Fibroblast of the aortic adventitia (primary cell): ENCODE results near the gene SAGE1. TPM values are rescaled to one million over a fixed set of nuclear protein-coding genes. Genes with fewer than 3 reads are reported as not detected.
"Not testable (repeated sequence)": the region's sequence is repeated elsewhere in the genome, so short reads cannot be mapped to it uniquely, and the experiment has no call there.

Source experiments
- DNase-seq: peaks from one replicate; pipeline ENCODE4 v3.0.0-alpha.2; 2010; ENCODE audit warnings: low read depth
- H3K4me3 ChIP-seq: 2 replicates; pipeline ENCODE4 v1.5.1; 2011; ENCODE audit warnings: low read depth, mild to moderate bottlenecking, control low read depth, low read length, moderate library complexity
- total RNA-seq: library from RNA; depleted of rRNA; stranded (reverse); fragments of >200 nt; gene quantifications from 2 replicates; pipeline ENCODE4 v1.2.3, GENCODE V29; 2012; ENCODE audit warnings: low replicate concordance
- TF ChIP-seq, protein P1 (sequence below): IDR thresholded peaks from 2 replicates; pipeline ENCODE4 v1.5.1; 2011; ENCODE audit warnings: mild to moderate bottlenecking, low read length, control low read depth, inconsistent platforms; ENCODE audit not compliant: insufficient read depth

The SAGE1 gene
- total RNA-seq, 1 donor = not detected

DNA sequence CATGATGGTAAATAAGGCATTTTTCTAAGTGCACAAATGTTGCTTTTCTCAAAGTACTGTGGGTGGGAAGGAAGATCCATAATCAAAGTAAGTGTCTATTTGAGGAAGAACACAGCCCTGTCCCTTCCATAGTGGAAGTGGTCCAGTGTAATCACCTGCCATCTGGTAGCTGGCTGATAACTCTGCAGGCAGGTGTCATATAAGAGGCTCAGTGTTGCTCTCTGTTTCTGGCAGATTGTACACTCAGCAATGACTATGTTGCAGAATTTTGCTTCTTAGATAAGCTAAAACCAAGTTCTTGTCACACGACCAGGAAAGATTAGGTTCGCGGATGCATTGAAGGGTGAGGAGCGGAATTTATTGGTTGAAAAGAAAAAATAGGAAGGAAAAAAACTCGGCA, 20.9 kb downstream of the SAGE1 start:
- no peak for DNase-seq
- TF ChIP-seq, protein P1, sequence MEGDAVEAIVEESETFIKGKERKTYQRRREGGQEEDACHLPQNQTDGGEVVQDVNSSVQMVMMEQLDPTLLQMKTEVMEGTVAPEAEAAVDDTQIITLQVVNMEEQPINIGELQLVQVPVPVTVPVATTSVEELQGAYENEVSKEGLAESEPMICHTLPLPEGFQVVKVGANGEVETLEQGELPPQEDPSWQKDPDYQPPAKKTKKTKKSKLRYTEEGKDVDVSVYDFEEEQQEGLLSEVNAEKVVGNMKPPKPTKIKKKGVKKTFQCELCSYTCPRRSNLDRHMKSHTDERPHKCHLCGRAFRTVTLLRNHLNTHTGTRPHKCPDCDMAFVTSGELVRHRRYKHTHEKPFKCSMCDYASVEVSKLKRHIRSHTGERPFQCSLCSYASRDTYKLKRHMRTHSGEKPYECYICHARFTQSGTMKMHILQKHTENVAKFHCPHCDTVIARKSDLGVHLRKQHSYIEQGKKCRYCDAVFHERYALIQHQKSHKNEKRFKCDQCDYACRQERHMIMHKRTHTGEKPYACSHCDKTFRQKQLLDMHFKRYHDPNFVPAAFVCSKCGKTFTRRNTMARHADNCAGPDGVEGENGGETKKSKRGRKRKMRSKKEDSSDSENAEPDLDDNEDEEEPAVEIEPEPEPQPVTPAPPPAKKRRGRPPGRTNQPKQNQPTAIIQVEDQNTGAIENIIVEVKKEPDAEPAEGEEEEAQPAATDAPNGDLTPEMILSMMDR = no peak
- H3K4me3 ChIP-seq = no peak overlapping the region

DNA sequence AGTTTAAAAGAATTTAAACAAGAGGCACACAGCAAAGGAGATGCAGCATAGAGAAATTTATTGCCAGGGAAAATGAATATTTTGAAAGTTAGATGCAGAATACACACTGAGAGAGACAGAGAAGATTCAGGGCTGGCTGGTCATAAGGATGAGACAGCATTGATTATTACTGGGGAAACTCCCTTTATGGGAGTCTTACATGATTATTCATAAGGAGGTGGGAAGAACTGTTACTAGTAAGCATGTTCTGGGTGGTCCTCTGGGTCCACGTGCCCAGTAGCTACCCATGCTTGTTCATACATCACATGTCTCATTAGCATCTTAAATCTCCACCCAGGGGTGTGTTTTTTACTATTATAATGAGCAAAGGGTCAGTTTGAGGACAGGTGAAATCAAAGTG, 27.0 kb downstream of the SAGE1 start:
- H3K4me3 ChIP-seq, DNase-seq: not testable (repeated sequence)

GRCh38 chrX:135923353-135923752, 29.8 kb downstream of the SAGE1 start:
- TF ChIP-seq, protein P1 = no peak
- H3K4me3 ChIP-seq = no peak overlapping the region
- DNase-seq = no peak

GRCh38 chrX:135927897-135928296, 34.4 kb downstream of the SAGE1 start:
- H3K4me3 ChIP-seq = no peak overlapping the region
- no peak for DNase-seq
- TF ChIP-seq, protein P1 = no peak

DNA sequence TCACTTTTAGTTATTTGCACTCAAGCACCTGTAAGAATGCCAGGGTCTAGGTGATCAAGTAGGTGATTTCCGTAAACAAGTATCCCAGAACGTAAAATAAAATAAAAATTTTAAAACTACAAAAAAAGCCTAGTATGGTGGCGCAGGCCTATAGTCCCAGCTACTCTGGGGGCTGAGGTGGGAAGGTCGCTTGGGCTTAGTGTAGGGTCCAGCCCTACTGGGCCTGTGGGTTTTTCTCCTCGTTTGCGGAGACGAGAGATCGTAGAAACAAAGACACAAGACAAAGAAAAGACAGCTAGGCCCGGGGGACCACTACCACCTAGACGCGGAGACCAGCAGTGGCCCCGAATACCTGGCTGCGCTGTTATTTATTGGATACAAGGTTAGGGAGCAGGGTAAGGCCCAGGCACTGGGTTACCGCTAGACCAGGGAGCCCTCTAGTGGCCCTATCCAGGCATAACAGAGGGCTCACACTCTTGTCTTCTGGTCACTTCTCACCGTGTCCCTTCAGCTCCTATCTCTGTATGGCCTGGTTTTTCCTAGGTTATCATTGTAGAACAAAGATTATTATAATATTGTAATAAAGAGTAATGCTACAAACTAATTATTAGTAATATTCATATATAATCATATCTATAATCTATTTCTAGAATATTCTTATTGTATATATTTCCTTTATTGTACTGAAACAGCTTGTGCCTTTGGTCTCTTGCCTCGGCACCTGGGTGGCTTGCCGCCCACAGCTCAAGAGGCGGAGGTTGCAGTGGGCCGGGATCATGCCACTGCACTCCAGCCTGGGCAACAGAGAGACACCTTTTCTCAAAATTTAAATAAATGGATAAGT, 38.4 kb downstream of the SAGE1 start:
- peak; percentile 39 for DNase-seq
- TF ChIP-seq, protein P1 = peak; percentile 83
- no peak overlapping the region for H3K4me3 ChIP-seq

GRCh38 chrX:135944486-135944885, 51.0 kb downstream of the SAGE1 start:
- TF ChIP-seq, protein P1 = no peak
- H3K4me3 ChIP-seq = no peak overlapping the region
- DNase-seq = no peak

DNA sequence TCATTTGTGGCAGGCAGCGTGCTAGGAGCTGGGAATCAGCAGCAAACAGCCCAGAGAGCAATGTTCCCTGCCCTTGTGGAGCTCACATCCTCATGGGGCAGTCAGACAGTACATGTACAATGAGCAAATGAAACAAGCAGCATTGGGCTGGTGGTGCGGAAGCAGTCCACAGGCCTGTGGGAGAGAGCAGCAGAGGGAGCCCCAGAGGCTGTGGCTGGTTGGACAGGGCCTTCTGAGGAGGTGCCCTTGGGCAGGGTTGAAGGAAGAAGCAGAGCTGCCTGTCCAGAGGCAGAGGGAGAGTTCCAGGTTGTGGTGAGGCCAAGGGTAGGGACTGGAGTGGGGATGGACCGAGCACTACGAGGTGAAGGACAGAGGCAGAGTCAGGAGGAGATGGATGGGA, 57.8 kb downstream of the SAGE1 start:
- TF ChIP-seq, protein P1 = no peak
- no peak overlapping the region for H3K4me3 ChIP-seq
- DNase-seq = no peak

Other genes starting within 250 kb of the SAGE1 start
- gene CT45A1, start 180.1 kb upstream of the SAGE1 start, total RNA-seq = not detected in 2 replicates
- not detected in 2 replicates for gene CT45A3, start 125.5 kb upstream of the SAGE1 start, total RNA-seq
- not detected in 2 replicates for gene CT45A5, start 108.2 kb upstream of the SAGE1 start, total RNA-seq
- gene CT45A6, start 90.9 kb upstream of the SAGE1 start, total RNA-seq = not detected in 2 replicates
- gene CT45A2, start 73.7 kb upstream of the SAGE1 start, total RNA-seq = not detected in 2 replicates
- gene CT45A7, start 56.4 kb upstream of the SAGE1 start, total RNA-seq = not detected in 2 replicates
- not detected in 2 replicates for gene CT45A8, start 39.2 kb upstream of the SAGE1 start, total RNA-seq
- gene CT45A9, start 21.9 kb upstream of the SAGE1 start, total RNA-seq = not detected in 2 replicates
- gene CT45A10, start 272 bp upstream of the SAGE1 start, total RNA-seq = not detected in 2 replicates
- 15.5 and 40.2 TPM in 2 replicates for gene MMGT1, start 80.3 kb downstream of the SAGE1 start, total RNA-seq
- 18.6 and 26.3 TPM in 2 replicates for gene SLC9A6, start 91.7 kb downstream of the SAGE1 start, total RNA-seq